ENCODE data around the gene CEACAM8.
"Not testable (repeated sequence)": the region's sequence is repeated elsewhere in the genome, so short reads cannot be mapped to it uniquely, and the experiment has no call there.

The CEACAM8 gene

GRCh38 chr19:42594617-42595489, at the start of gene CEACAM8:
CEACAM8 (minus strand) TSS chr19:42594924; CDS start chr19:42594828, 96 bp downstream.
- DNase-seq = no peak

DNA sequence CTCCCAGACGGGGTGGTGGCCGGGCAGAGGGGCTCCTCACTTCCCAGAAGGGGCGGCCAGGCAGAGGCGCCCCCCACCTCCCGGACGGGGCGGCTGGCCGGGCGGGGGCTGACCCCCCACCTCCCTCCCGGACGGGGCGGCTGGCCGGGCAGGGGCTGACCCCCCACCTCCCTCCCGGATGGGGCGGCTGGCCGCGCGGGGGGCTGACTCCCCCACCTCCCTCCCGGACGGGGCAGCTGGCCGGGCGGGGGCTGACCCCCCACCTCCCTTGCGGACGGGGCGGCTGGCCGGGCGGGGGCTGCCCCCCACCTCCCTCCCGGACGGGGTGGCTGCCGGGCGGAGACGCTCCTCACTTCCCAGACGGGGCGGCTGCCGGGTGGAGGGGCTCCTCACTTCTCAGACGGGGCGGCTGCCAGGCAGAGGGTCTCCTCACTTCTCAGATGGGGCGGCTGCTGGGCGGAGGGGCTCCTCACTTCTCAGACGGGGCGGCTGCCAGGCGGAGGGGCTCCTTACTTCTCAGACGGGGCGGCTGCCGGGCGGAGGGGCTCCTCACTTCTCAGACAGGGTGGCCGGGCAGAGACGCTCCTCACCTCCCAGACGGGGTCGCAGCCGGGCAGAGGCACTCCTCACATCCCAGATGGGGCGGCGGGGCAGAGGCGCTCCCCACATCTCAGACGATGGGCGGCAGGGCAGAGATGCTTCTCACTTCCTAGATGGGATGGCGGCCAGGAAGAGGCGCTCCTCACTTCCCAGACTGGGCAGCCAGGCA, 44.8 kb upstream of the CEACAM8 start:
- not testable (repeated sequence) for DNase-seq

- no peak for DNase-seq
Measured at GRCh38 chr19:42635233-42635539, 40.5 kb upstream of the CEACAM8 start.

DNA sequence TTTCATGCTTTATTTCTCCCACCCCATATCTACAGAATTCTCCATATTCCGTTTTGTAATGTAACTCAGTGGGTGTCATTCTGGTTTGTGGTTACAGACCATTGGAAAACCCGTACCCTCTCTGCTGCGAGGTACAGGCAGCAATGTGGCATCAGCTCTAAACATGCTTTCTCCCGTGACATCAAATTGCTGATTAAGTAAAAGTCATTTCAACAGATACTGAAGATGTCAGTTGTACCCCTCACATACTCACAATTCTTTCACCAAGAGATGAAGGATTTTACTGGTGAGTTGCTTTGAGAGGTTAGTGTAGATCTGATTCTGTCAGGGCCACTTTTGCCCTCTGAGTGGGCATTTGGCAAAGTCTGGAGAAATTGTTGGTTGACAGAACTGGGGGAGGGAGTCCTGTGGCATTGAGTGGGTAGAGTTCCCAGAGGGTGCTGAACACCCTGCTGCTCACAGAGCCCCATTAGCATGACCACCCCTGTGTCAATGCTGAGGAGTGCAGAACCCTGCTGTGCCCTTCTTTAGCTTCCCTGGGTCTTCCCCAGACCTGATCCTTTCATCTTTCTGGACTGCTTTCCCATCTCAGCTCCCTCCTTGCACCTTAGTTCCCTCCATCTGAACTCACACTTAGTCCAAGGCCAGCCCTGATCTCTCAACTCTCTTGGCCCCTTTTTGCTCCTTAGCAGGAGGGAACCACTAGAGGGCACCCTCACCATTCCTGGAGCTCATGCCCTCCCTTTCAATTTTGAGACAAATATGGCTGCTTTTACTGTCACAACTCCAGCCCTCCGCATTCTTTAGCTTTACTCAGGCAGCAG, 39.9 kb upstream of the CEACAM8 start:
- peak in 1 of 2 donors; percentile 14 for DNase-seq

DNA sequence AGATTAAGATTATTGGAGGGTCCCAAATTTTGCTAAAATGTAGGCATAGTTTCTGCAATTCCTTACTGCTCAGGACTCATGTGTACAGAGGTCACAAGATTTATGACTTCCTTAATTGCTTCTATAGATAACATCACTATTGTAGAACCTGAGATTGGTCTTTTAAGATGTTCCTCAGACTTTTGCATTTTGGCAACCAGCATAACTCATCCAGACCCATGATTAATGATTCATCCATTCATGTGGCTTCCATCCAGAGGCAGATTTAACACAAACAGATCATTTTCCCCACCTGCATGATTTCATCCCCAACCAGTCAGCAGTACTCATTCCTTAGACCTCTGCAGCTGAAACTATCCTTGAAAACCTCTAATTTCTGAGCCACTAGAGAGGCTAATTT, 34.5 kb upstream of the CEACAM8 start:
- DNase-seq = no peak

DNA sequence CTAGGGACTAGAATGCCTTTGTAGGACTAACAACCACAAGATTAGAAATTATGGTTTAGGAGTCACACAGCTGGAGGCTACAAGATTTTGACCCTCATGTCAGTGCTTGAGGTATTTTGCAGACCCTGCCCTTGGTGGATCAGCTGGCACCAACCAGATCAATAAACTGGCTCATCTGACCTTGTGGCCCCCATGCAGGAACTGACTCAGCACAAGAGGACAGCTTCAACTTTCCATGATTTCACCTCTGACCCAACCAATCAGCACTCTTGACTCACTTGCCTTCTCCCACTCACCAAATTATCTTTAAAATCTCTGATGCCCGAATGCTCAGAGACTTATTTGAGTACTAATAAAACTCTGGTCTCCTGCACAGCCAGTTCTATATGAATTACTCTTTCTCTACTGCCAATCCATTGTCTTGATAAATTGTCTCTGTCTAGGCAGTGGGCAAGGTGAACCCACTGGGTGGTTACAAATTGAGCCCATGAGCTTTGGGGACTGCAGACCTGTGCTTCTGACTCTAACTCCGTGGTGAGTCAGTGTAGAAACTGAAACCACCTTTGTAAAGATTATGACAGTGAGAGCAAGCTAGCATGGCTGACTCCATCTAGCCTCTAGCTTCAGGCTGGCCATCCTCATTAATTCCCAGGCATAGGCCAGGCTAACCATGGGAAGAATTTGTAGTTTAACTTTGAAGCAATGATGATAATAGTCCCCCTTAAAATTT, 33.9 kb upstream of the CEACAM8 start:
- no peak for DNase-seq

DNA sequence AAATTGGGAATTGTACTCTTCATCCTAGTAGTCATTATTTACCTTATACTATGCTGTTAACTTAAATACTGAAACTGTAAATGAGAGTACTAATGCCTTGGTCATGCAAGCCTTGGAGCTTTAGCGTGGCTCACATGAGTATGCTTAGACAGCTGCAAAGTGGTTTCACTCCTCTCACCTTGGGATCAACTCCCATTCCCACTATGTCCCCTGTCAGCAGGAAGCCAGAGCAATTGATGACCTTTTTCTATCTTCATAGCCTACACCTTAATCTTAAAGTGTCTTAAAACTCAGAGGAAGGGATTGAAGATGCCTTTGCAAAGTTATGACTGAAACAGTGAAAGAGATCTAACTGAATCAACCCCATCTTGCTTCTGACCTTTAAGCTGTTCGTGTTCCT, 33.2 kb upstream of the CEACAM8 start:
- DNase-seq = no peak

DNA sequence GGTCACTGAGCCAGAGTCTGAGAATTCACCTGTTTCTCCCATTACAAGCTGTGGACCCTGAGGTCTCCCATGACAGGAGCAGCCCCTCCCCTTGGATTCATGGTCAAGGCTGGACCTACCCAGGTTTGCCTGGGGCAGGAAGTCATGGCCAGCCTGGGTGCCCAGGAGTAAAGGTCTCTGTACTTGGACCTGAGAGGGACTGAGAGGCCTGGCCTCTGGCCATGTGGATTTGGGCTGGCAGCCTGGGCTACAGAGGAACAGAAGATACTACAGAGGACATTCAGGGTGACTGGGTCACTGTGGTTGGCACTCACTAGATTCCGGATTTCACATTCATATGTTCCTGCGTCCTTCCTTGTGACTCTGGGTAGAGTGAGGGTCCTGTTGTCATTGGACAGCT, 31.5 kb upstream of the CEACAM8 start:
- DNase-seq = no peak

DNA sequence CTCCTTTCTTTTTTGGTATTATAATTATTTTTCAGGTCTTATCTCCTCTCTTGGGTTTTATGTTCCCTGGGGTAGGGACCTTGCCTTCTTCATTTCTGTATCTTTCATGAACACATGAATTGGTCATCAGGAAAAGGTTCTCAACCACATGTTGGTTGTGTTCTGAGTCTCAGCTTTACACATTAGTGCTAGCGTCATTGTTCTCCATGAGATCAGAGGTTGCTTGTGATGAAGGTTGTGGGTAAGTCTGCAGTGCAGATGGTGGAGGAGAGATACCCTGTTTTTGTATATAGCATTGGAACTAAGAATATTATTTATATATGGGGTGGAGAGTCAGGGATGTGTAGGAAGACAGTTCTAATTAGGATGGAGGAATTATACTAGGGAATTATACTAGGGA, 24.5 kb upstream of the CEACAM8 start:
- DNase-seq = no peak

- no peak for DNase-seq
Measured at GRCh38 chr19:42613666-42614065, 18.9 kb upstream of the CEACAM8 start.

DNA sequence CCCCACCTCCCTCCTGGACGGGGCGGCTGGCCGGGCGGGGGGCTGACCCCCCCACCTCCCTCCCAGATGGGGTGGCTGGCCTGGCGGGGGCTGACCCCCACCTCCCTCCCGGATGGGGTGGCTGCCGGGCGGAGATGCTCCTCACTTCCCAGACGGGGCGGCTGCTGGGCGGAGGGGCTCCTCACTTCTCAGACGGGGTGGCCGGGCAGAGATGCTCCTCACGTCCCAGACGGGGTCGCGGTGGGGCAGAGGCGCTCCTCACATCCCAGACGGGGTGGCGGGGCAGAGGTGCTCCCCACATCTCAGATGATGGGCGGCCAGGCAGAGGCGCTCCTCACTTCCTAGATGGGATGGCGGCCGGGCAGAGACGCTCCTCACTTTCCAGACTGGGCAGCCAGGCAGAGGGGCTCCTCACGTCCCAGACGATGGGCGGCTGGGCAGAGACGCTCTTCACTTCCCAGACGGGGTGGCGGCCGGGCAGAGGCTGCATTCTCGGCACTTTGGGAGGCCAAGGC, 15.7 kb upstream of the CEACAM8 start:
- not testable (repeated sequence) for DNase-seq

DNA sequence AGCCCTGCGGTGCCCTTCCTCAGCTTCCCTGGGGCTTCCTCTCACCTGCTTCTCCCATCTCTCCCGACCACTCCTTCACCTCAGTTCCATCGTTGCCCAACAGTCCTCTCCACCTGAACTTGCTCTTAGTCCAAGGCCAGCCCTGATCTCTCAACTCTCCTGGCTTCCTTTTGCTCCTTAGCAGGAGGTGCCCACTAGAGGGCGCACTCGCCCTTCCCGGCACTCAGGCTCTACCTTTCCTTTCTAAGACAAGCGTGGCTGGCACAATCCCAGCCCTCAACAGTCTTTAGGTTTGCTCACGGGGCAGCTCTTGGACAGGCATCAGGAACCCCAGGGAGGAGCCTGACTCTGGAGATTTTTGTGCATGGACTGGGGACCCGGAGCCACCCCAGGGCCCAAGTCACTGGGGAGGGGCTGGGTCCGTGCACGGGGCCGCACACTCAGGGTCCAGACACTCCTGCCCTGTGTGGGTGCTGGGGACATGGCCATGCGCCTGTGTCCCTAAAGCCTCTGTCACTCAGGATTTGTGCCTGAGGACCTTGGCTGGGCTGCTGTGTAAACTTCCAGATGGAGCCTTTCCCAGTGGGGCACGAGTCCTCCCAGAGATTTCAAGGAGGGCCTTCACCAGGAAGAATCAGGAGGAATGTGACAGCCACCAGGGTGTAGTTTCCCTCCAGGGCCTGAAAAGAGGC, 12.1 kb upstream of the CEACAM8 start:
- DNase-seq = peak; percentile 18 to 29

- DNase-seq = peak in 1 of 2 donors; percentile 6
Measured at GRCh38 chr19:42601811-42602443, 7.2 kb upstream of the CEACAM8 start.

- DNase-seq = peak; percentile 17 to 25
Measured at GRCh38 chr19:42596391-42597072, 1.8 kb upstream of the CEACAM8 start.

GRCh38 chr19:42595550-42596172, 937 bp upstream of the CEACAM8 start:
- DNase-seq = no peak

DNA sequence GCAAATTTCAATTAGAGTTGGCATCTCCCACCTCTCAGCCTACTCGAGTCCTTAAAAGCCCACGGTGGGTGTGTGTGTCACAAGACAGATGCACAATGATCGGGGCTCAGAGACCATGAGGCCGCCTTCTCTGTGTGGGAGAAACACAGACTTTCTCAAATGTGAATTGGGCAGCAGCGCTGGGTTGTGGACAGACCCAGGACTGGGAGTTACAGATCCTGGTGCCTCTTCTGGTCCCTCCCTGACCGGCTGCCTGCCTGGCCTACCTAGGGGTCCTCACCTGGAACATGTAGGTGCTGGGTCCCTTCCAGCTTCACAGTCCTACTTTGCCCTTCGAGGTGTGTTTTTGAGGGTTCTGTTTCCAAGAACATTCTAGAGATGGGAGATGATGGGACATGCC, 4.9 kb downstream of the CEACAM8 start:
- no peak for DNase-seq

GRCh38 chr19:42584466-42584865, 10.3 kb downstream of the CEACAM8 start:
- no peak for DNase-seq

DNA sequence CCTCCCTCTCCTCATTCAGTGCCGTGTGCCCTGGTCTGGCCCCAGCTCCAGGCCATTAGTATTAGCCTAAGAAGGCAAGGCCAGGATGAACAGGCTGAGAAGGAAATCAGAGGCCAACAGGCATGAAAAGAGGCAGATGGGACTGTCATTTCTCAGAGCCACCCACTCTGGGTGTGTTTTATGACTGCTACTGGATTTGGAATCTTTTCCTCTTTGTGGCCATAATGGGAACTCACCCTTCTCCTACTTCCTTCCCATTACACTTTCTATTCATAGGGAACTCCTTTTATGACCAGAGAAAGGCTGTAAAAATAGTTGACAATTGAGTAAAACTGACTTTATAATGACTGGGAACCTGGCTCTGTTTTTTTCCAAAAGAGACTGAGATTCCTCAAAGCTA, 17.7 kb downstream of the CEACAM8 start:
- DNase-seq = no peak

GRCh38 chr19:42576241-42576640, 18.5 kb downstream of the CEACAM8 start:
- no peak for DNase-seq

DNA sequence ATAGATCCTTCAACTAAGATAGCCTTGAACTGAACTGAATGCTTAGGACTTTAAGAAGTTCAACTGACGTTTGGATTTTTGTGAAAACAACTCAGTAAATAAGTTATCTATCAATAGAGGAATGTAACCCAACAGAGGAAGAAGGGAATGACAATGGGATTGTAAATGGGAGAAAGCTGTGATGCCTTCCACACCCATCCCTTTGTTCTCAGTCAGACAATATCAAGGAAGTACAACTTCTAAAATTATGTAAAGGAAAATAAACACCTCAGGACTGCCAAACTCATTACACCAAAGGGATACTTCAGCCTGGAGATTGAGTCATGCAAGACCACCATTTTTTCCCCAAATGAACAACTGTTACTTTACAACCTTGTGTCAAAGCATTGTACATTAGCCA, 21.1 kb downstream of the CEACAM8 start:
- DNase-seq = no peak
